Astrocyte (in vitro differentiated cells and primary cell): Measurements from ENCODE around the gene DDX39A. TPM values are rescaled to one million over a fixed set of nuclear protein-coding genes. Genes with fewer than 3 reads are reported as not detected.

Experiments used
- DNase-seq: peaks from one replicate; pipeline ENCODE4 v3.0.0-alpha.2; 2010; ENCODE audit warnings: low read depth
- FAIRE-seq: peaks from 2 replicates; lab custom pipeline; 2011; peaks lifted over from hg19 to GRCh38; lab: Jason Lieb, UNC
- H2AFZ ChIP-seq: 2 replicates; pipeline ENCODE4 v1.6.0; 2012; ENCODE audit warnings: low read depth, low read length, inconsistent platforms
- H3K27ac ChIP-seq: 2 replicates; pipeline ENCODE4 v1.5.1; 2011; ENCODE audit warnings: low read depth, low read length, inconsistent platforms
- H3K27me3 ChIP-seq: 2 replicates; pipeline ENCODE4 v1.6.0; 2011; ENCODE audit warnings: low read length, inconsistent platforms; ENCODE audit not compliant: insufficient read depth
- H3K36me3 ChIP-seq: 2 replicates; pipeline ENCODE4 v1.5.1; 2011; ENCODE audit warnings: low read length, inconsistent platforms; ENCODE audit not compliant: insufficient read depth
- H3K4me1 ChIP-seq: 2 replicates; pipeline ENCODE4 v1.5.1; 2011; ENCODE audit warnings: low read length, inconsistent platforms; ENCODE audit not compliant: insufficient read depth
- H3K4me2 ChIP-seq: 2 replicates; pipeline ENCODE4 v1.6.0; 2012; ENCODE audit warnings: low read length, inconsistent platforms
- H3K4me3 ChIP-seq: 2 replicates; pipeline ENCODE4 v1.5.1; 2011; ENCODE audit warnings: low read depth, mild to moderate bottlenecking, low read length, inconsistent platforms; ENCODE audit not compliant: insufficient read depth
- H3K79me2 ChIP-seq: 2 replicates; pipeline ENCODE4 v1.6.0; 2012; ENCODE audit warnings: mild to moderate bottlenecking, low read length, inconsistent platforms; ENCODE audit not compliant: insufficient read depth
- H3K9ac ChIP-seq: 2 replicates; pipeline ENCODE4 v1.6.0; 2012; ENCODE audit warnings: mild to moderate bottlenecking, low read length, inconsistent platforms
- H3K9me3 ChIP-seq: 2 replicates; pipeline ENCODE4 v1.5.1; 2012; ENCODE audit warnings: low read depth, mild to moderate bottlenecking, low read length, inconsistent platforms; ENCODE audit not compliant: insufficient read depth
- H4K20me1 ChIP-seq: 2 replicates; pipeline ENCODE4 v1.6.0; 2012; ENCODE audit warnings: low read length, inconsistent platforms; ENCODE audit not compliant: insufficient read depth
- H3K27ac Mint-ChIP-seq: one replicate; pipeline ENCODE4 v1.8.0; 2021; ENCODE audit warnings: mild to moderate bottlenecking, mixed read lengths; ENCODE audit not compliant: unreplicated experiment
- H3K27me3 Mint-ChIP-seq: one replicate; pipeline ENCODE4 v1.8.0; 2021; ENCODE audit warnings: low read depth, mixed read lengths; ENCODE audit not compliant: unreplicated experiment
- H3K36me3 Mint-ChIP-seq: one replicate; pipeline ENCODE4 v1.8.0; 2021; ENCODE audit warnings: low read depth, mixed read lengths; ENCODE audit not compliant: unreplicated experiment
- H3K4me1 Mint-ChIP-seq: one replicate; pipeline ENCODE4 v1.8.0; 2021; ENCODE audit warnings: low read depth, mixed read lengths; ENCODE audit not compliant: unreplicated experiment
- H3K4me3 Mint-ChIP-seq: one replicate; pipeline ENCODE4 v1.8.0; 2021; ENCODE audit warnings: mild to moderate bottlenecking, moderate library complexity, mixed read lengths; ENCODE audit not compliant: unreplicated experiment
- H3K9me3 Mint-ChIP-seq: one replicate; pipeline ENCODE4 v1.8.0; 2021; ENCODE audit warnings: mild to moderate bottlenecking, mixed read lengths; ENCODE audit not compliant: unreplicated experiment
- EZH2 ChIP-seq: IDR thresholded peaks from 2 replicates; pipeline ENCODE4 v1.6.1; 2012; ENCODE audit warnings: mild to moderate bottlenecking, low read length, inconsistent platforms; ENCODE audit not compliant: insufficient read depth
- total RNA-seq: library from RNA; stranded (reverse); gene quantifications from 2 replicates; pipeline ENCODE4 v1.2.1, GENCODE V29; 2021
- TF ChIP-seq, protein P1 (sequence below): IDR thresholded peaks from 2 replicates; pipeline ENCODE4 v1.5.1; 2011; ENCODE audit warnings: low read depth, mild to moderate bottlenecking, inconsistent platforms, low read length, moderate library complexity; ENCODE audit not compliant: insufficient read depth

Gene DDX39A
- total RNA-seq, 1 donor from 2014 or later: 54.9 TPM

DNA sequence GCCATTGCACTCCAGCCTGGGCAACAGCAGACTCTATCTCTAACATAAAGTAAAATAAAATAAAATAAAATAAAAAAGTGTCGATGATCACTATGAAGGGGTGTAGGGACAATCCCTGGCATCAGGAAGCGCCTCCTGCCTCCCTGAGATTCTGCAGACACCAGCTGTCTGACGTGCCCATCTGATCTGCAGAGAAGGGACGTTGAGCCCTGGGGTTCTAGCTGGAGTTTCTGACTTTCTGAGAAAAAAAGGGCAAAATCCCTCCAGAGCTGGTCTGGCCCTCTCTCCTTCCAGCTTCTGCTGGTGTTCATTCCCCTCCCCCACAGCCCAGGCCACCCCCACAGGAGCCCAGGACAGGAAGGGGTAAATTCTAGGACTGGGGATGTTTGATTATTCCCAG, 40.3 kb downstream of the DDX39A start:
- Histone ChIP-seq H3K9ac (no peak overlapping the region), H3K4me2 (no peak overlapping the region), H3K27me3 (no peaks in the 10 kb centered on the region), H3K4me1 (peaks cover 24% of the 10 kb centered on the region), H3K4me3 (no peak overlapping the region), H3K9me3 (no peaks in the 10 kb centered on the region), H3K79me2 (peaks cover 12% of the 10 kb centered on the region), H2AFZ (no peak overlapping the region), H3K27ac (no peak overlapping the region), H4K20me1 (no peaks in the 10 kb centered on the region), H3K36me3 (no peaks in the 10 kb centered on the region)
- Mint-ChIP-seq H3K4me1 (peaks cover 10% of the 10 kb centered on the region), H3K36me3 (no peaks in the 10 kb centered on the region), H3K27me3 (no peaks in the 10 kb centered on the region), H3K9me3 (no peaks in the 10 kb centered on the region), H3K4me3 (no peak overlapping the region), H3K27ac (no peak overlapping the region)
- DNase-seq (no peak), FAIRE-seq (no peak)
- TF ChIP-seq, protein P1, sequence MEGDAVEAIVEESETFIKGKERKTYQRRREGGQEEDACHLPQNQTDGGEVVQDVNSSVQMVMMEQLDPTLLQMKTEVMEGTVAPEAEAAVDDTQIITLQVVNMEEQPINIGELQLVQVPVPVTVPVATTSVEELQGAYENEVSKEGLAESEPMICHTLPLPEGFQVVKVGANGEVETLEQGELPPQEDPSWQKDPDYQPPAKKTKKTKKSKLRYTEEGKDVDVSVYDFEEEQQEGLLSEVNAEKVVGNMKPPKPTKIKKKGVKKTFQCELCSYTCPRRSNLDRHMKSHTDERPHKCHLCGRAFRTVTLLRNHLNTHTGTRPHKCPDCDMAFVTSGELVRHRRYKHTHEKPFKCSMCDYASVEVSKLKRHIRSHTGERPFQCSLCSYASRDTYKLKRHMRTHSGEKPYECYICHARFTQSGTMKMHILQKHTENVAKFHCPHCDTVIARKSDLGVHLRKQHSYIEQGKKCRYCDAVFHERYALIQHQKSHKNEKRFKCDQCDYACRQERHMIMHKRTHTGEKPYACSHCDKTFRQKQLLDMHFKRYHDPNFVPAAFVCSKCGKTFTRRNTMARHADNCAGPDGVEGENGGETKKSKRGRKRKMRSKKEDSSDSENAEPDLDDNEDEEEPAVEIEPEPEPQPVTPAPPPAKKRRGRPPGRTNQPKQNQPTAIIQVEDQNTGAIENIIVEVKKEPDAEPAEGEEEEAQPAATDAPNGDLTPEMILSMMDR: no peak
- TF ChIP-seq EZH2: no peak

DNA sequence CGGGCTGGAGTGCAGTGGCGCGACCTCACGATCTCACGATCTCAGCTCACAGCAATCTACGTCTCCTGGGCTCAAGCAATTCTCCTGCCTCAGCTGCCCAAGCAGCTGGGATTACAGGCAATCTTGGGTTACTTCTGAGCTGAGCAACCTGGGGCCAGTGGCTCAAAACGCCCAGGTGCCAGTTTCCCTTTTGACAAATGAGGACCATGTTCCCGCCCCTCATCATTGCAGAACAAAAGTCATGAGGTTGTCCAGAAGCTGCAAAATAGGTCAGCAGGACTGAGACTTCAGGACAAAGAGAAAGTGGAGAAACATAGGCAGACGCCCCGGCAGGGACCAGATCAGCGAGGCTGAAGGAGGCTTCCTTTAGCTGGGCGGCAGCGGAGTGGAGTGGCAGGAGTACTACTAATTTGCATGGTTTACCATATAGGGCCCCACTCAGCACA, 41.2 kb downstream of the DDX39A start:
- Mint-ChIP-seq H3K4me1 (peaks cover 8% of the 10 kb centered on the region), H3K36me3 (no peaks in the 10 kb centered on the region), H3K27me3 (no peaks in the 10 kb centered on the region), H3K27ac (no peak overlapping the region), H3K9me3 (no peaks in the 10 kb centered on the region), H3K4me3 (no peak overlapping the region)
- Histone ChIP-seq H3K9me3 (no peaks in the 10 kb centered on the region), H3K4me2 (peak overlapping the region; percentile 63), H3K4me3 (no peak overlapping the region), H3K27ac (no peak overlapping the region), H4K20me1 (no peaks in the 10 kb centered on the region), H3K36me3 (no peaks in the 10 kb centered on the region), H2AFZ (no peak overlapping the region), H3K9ac (no peak overlapping the region), H3K79me2 (peaks cover 9% of the 10 kb centered on the region), H3K27me3 (no peaks in the 10 kb centered on the region), H3K4me1 (peaks cover 19% of the 10 kb centered on the region)
- DNase-seq: no peak
- TF ChIP-seq EZH2: no peak
- TF ChIP-seq, protein P1: no peak
- no peak for FAIRE-seq

DNA sequence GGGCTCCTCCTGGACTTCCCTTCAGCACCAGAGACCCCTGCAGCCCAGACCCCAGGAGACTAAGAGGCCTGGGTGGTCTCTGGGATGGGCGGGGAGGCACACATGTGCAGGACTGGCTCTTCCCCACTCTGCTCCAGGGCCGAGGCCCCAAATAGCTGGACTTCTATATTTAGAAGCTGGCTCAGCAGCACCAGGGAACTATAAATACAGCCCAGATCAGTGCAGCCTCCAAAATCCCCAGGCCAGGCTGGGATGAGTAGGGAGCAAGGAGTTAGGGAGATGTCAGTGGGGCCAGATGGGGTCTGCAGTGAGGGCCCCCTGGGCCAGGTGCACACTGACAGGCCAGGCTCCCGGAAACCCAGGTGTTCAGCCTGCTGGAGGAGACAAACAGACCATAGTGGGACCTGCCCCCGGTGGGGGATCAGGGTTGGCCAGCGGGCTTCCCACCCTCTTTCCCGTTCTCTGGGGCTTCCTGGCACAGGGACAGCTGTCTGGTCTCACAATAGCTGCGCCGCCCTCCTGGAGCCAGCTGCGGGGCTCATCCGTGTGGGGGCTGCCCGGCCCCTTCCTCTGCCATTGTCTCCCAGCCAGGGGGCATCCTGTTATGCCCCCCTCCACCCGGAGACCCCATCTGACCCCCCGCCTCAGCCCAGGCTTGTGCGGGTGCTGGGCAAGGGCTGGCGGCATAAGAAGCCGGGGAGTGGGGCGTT, 43.4 kb downstream of the DDX39A start:
- H3K4me3 Mint-ChIP-seq: no peak overlapping the region
- Histone ChIP-seq H3K27me3 (no peaks in the 10 kb centered on the region), H3K36me3 (no peaks in the 10 kb centered on the region), H4K20me1 (no peaks in the 10 kb centered on the region), H3K79me2 (no peaks in the 10 kb centered on the region), H2AFZ (peak overlapping the region; percentile 5), H3K27ac (no peak overlapping the region), H3K4me2 (no peak overlapping the region), H3K4me1 (peaks cover 6% of the 10 kb centered on the region), H3K9ac (no peak overlapping the region), H3K9me3 (no peaks in the 10 kb centered on the region), H3K4me3 (no peak overlapping the region)
- no peaks in the 10 kb centered on the region for H3K36me3 Mint-ChIP-seq
- TF ChIP-seq, protein P1: no peak
- no peak for TF ChIP-seq EZH2
- H3K27ac Mint-ChIP-seq: no peak overlapping the region
- H3K9me3 Mint-ChIP-seq: peaks cover 2% of the 10 kb centered on the region
- DNase-seq (no peak), FAIRE-seq (no peak)
- peaks cover 10% of the 10 kb centered on the region for H3K4me1 Mint-ChIP-seq
- no peaks in the 10 kb centered on the region for H3K27me3 Mint-ChIP-seq
